ENCODE data around the gene DNAAF8.

- TF ChIP-seq CTCF (IDR thresholded peaks at IDR 0.05; ENCODE audit: low read length) (no peak), EZH2 (optimal IDR thresholded peaks at IDR 0.05; ENCODE audit: low read depth, low read length) (no peak)
Observed at GRCh38 chr16:4706871-4707270, 27.5 kb upstream of the DNAAF8 start.

Data from MM.1S (cell line).